ENCODE data around the gene ATP5MK.
A peak's percentile ranks its signal among the peaks of the same experiment; 100 is the strongest.

ATP5MK gene, protein sequence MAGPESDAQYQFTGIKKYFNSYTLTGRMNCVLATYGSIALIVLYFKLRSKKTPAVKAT

GRCh38 chr10:103396067-103396788 is at the start of gene ATP5MK, which contains the start of gene PDCD11:
Gene ATP5MK (minus strand): TSS chr10:103396475. CDS start chr10:103392457, 4,018 bp downstream.
Gene PDCD11 (plus strand): TSS chr10:103396626. CDS start chr10:103398427, 1,801 bp downstream.
- Mint-ChIP-seq H3K9me3 (no peaks in the 10 kb centered on the region), H3K4me1 (peaks cover 64% of the 10 kb centered on the region), H3K4me3 (peak within 1 kb of the TSS; percentile 88 to 99), H3K27me3 (no peaks in the 10 kb centered on the region), H3K27ac (peak within 1 kb of the TSS; percentile 90 to 99)
- peak; percentile 91 to 96 for DNase-seq
- peak; percentile 100 for ATAC-seq

DNA sequence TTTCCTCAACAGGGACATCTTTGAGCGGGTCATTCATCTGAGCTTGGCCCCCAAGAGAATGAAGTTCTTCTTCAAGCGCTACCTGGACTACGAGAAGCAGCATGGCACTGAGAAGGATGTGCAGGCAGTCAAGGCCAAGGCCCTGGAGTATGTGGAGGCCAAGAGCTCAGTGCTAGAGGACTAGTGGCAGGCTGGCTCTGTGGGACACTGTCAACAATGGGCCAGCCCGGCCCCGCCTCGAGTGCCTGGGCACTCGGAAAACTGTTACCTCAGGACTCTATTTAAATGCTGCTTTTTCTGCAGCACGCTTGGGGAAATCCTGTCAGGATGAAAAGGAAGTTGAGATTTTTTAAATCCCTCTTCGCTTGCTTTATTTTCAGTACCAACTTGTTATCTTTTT is 49.1 kb upstream of the ATP5MK start:
- Mint-ChIP-seq H3K9me3 (no peaks in the 10 kb centered on the region), H3K27ac (no peak overlapping the region)
- no peak for ATAC-seq

DNA sequence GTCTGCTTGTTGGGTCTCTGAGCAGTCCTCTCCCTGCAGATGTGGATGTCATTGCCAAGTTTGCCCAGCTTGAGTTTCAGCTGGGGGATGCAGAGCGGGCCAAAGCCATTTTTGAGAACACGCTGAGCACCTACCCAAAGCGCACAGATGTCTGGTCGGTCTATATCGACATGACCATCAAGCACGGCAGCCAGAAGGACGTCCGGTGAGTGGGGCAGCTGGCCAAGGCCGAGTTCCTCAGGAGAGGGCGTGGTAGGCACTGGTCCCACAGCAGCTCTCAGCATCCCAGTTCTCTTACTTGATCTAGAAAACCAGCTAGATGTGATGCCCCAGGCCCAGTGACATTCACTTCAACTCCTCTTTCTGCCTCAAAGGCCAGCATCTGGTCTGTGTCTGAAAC is 48.2 kb upstream of the ATP5MK start:
- H3K27me3 Mint-ChIP-seq, result no peaks in the 10 kb centered on the region
- H3K27ac Mint-ChIP-seq, result no peak overlapping the region
- H3K4me1 Mint-ChIP-seq, result peaks cover 10% of the 10 kb centered on the region
- no peak overlapping the region for H3K4me3 Mint-ChIP-seq
- no peaks in the 10 kb centered on the region for H3K9me3 Mint-ChIP-seq
- ATAC-seq (no peak), DNase-seq (no peak)

More for the DNA sequence above, 49.1 kb upstream of the ATP5MK start:
- no peak for DNase-seq
- Mint-ChIP-seq H3K27me3 (no peaks in the 10 kb centered on the region), H3K4me3 (no peak overlapping the region), H3K4me1 (peaks cover 18% of the 10 kb centered on the region)

- DNase-seq, result no peak
- no peak for ATAC-seq
- Mint-ChIP-seq H3K27ac (peak overlapping the region in 1 of 2 donors; percentile 94), H3K27me3 (no peaks in the 10 kb centered on the region), H3K4me3 (no peak overlapping the region), H3K9me3 (no peaks in the 10 kb centered on the region), H3K4me1 (peaks cover 2% of the 10 kb centered on the region)
These were observed 47.4 kb upstream of the ATP5MK start for GRCh38 chr10:103443475-103444185.

GRCh38 chr10:103442031-103442461 is 45.8 kb upstream of the ATP5MK start:
- Mint-ChIP-seq H3K27ac (peak overlapping the region; percentile 68 to 90), H3K4me3 (no peak overlapping the region), H3K9me3 (no peaks in the 10 kb centered on the region), H3K27me3 (no peaks in the 10 kb centered on the region), H3K4me1 (no peaks in the 10 kb centered on the region)
- ATAC-seq (no peak), DNase-seq (no peak)

GRCh38 chr10:103441611-103442010 is 45.3 kb upstream of the ATP5MK start:
- peak overlapping the region; percentile 64 to 90 for H3K27ac Mint-ChIP-seq

DNA sequence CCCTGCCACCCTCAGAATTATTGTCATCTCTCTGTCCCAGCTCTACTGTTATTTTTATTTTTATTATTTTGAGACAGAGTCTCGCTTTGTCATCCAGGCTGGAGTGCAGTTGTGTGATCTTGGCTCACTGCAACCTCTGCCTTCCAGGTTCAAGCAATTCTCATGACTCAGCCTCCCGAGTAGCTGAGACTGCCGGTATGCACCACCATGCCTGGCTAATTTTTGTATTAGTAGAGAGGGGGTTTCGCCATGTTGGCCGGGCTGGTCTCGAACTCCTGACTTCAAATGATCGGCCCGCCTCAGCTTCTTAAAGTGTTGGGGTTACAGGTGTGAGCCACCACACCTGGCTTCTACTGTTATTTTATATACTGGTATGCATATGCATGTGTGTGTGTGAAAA is 44.9 kb upstream of the ATP5MK start:
- Mint-ChIP-seq H3K9me3 (no peaks in the 10 kb centered on the region), H3K4me3 (no peak overlapping the region), H3K27ac (peak overlapping the region in 1 of 2 donors; percentile 64), H3K4me1 (no peaks in the 10 kb centered on the region), H3K27me3 (no peaks in the 10 kb centered on the region)
- ATAC-seq, result no peak
- no peak for DNase-seq

More at GRCh38 chr10:103441611-103442010, 45.3 kb upstream of the ATP5MK start:
- ATAC-seq, result no peak
- H3K4me1 Mint-ChIP-seq, result no peaks in the 10 kb centered on the region
- no peak overlapping the region for H3K4me3 Mint-ChIP-seq
- no peaks in the 10 kb centered on the region for H3K9me3 Mint-ChIP-seq
- no peak for DNase-seq
- H3K27me3 Mint-ChIP-seq, result no peaks in the 10 kb centered on the region

GRCh38 chr10:103440416-103440815 is 44.1 kb upstream of the ATP5MK start:
- no peaks in the 10 kb centered on the region for H3K9me3 Mint-ChIP-seq
- H3K27ac Mint-ChIP-seq, result peak overlapping the region in 1 of 2 donors; percentile 87
- DNase-seq (no peak), ATAC-seq (no peak)
- H3K27me3 Mint-ChIP-seq, result no peaks in the 10 kb centered on the region
- H3K4me3 Mint-ChIP-seq, result no peak overlapping the region
- no peaks in the 10 kb centered on the region for H3K4me1 Mint-ChIP-seq

GRCh38 chr10:103439776-103440175 is 43.5 kb upstream of the ATP5MK start:
- Mint-ChIP-seq H3K4me3 (no peak overlapping the region), H3K9me3 (no peaks in the 10 kb centered on the region), H3K4me1 (no peaks in the 10 kb centered on the region), H3K27ac (peak overlapping the region; percentile 79 to 98), H3K27me3 (no peaks in the 10 kb centered on the region)
- ATAC-seq, result no peak
- no peak for DNase-seq

- H3K27me3 Mint-ChIP-seq, result no peaks in the 10 kb centered on the region
- H3K4me1 Mint-ChIP-seq, result peaks cover 22% of the 10 kb centered on the region
- ATAC-seq (no peak), DNase-seq (no peak)
- H3K4me3 Mint-ChIP-seq, result no peak overlapping the region
- H3K27ac Mint-ChIP-seq, result no peak overlapping the region
- H3K9me3 Mint-ChIP-seq, result no peaks in the 10 kb centered on the region
These were observed 37.6 kb upstream of the ATP5MK start for GRCh38 chr10:103433858-103434257.

DNA sequence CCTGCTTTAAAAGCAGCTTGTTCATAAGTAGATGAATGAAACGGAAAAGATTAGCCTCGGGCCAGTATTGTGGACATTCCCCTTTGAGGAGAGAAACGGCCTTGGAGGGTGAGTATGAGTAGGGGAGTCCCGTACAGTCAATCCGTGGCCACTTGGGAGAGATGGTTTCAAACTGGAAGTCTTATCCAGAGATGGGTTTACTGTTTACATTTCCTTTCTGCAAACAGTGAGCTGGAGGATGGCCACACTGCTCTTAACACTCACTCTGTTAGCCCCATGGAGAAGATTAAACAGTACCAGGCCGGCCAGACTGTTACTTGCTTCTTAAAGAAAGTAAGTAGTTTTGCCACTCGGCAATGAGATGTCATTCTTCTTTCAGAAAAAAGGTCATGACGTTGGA is 35.6 kb upstream of the ATP5MK start:
- peak overlapping the region in 1 of 2 donors; percentile 72 for H3K27ac Mint-ChIP-seq
- H3K4me3 Mint-ChIP-seq, result no peak overlapping the region
- H3K9me3 Mint-ChIP-seq, result no peaks in the 10 kb centered on the region
- peaks cover 41% of the 10 kb centered on the region for H3K4me1 Mint-ChIP-seq
- no peak for ATAC-seq
- no peak for DNase-seq
- no peaks in the 10 kb centered on the region for H3K27me3 Mint-ChIP-seq

DNA sequence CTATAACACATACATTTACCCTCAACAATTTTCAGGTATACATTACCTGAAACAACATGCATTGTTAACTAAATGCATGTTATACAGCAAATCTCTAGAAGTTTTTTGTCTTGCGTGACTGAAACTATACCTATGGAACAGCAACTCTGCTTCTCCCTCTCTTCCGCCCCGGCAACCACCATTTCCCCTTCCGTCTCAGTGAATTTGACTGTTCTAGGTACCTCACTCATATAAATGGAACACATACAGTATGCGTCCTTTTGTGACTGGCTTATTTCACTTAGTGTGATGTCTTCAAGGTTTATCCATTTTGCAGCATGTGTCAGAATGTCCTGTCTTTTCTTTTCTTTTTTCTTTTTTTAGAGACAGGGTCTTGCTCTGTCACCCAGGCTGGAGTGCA is 33.4 kb upstream of the ATP5MK start:
- DNase-seq (no peak), ATAC-seq (peak; percentile 63)
- no peaks in the 10 kb centered on the region for H3K9me3 Mint-ChIP-seq
- H3K27ac Mint-ChIP-seq, result peak overlapping the region in 1 of 2 donors; percentile 71
- H3K4me1 Mint-ChIP-seq, result peaks cover 43% of the 10 kb centered on the region
- no peaks in the 10 kb centered on the region for H3K27me3 Mint-ChIP-seq
- peak overlapping the region; percentile 2 to 21 for H3K4me3 Mint-ChIP-seq

DNA sequence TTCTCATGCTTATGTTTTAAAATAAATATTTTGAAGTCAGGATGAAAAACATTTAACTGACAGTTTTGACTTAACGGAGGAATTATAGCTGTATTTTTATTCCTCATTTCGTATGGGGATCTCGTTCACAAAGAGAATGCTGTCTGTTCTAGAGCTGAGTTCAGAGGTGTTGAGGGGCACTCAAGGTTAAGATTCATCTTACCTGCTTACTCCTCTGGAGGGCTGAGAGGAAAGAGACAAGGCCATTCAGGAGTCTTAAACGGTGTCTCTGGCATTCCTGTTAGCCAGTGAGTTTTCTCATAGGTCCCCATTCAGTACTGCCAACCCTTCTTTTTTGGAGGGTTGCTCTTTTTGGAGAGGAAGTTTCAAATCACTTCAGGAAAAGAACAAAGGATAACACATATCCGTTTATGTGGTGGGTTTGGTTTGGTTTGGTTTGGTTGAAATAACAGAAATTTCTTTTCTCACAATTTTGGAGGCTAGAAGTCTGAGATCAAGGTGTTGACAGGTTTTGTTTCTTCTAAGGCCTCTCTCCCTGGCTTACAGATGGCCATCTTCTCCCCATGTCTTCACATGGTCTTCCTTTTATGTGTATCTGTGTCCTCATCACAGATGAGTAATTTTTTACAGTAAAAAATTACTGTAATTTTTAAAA is 32.8 kb upstream of the ATP5MK start:
- peak overlapping the region; percentile 28 to 71 for H3K27ac Mint-ChIP-seq
- H3K4me1 Mint-ChIP-seq, result peaks cover 43% of the 10 kb centered on the region
- H3K9me3 Mint-ChIP-seq, result no peaks in the 10 kb centered on the region
- DNase-seq (no peak), ATAC-seq (no peak)
- H3K4me3 Mint-ChIP-seq, result no peak overlapping the region
- no peaks in the 10 kb centered on the region for H3K27me3 Mint-ChIP-seq

- H3K4me1 Mint-ChIP-seq, result peaks cover 43% of the 10 kb centered on the region
These were observed 31.6 kb upstream of the ATP5MK start for GRCh38 chr10:103427866-103428265.

DNA sequence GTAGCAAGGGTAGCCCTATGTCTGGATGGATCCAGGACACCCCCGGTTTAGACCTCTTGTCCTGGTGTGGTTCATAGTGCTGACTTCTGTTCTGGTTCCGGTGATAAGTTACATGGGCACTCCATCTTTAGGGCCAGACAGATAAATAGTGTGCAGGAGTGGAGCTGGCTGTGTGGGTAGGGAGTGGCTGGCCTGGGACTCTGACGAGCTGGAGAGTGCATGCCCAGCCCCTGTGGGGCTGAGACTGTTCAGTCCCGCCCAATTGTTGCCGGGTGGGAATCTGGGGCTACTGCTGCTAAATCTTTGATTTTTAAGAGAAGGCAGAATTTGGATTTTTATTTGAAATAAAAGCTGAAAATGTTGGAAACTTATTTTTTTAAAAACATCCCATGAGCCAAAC is 27.5 kb upstream of the ATP5MK start:
- Mint-ChIP-seq H3K27me3 (no peaks in the 10 kb centered on the region), H3K9me3 (no peaks in the 10 kb centered on the region), H3K4me3 (no peak overlapping the region), H3K4me1 (peaks cover 20% of the 10 kb centered on the region), H3K27ac (no peak overlapping the region)
- ATAC-seq (no peak), DNase-seq (no peak)

More at GRCh38 chr10:103427866-103428265, 31.6 kb upstream of the ATP5MK start:
- Mint-ChIP-seq H3K27ac (no peak overlapping the region), H3K27me3 (no peaks in the 10 kb centered on the region), H3K4me3 (no peak overlapping the region), H3K9me3 (no peaks in the 10 kb centered on the region)
- DNase-seq (no peak), ATAC-seq (no peak)
